ENCODE data around the gene SLC39A6.

DNA sequence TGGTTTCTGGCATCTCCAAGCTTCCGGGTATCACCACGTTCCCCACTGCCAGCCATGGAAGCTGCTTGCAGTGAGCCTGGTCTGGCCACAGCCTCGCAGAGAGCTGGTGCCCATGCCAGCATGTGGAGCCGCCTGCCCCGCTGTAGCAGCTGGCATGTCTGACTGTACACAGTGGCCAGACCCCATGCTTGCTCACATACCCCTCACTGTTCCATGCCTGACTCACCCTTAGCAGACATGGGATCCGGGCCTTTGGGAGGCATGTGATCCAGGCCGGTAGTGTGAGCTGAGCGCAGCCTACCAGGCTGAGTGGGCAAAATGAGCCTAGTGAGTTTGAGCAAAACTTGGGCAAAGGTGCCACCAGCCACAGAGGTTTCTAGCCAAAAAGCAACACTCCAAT lies 43.0 kb downstream of the SLC39A6 start:
- TF ChIP-seq KDM5A (IDR thresholded peaks at IDR 0.05), result no peak
- no peak for TF ChIP-seq POLR2A (IDR thresholded peaks at IDR 0.05; ENCODE audit: low read length)

Data from A549 (cell line).